Ovary (tissue), 9 donors: ENCODE data around the gene RAB34. TPM values are rescaled to one million over a fixed set of nuclear protein-coding genes. Genes with fewer than 3 reads are reported as not detected.
A peak's percentile ranks its signal among the peaks of the same experiment; 100 is the strongest.
"Not testable (repeated sequence)": the region's sequence is repeated elsewhere in the genome, so short reads cannot be mapped to it uniquely, and the experiment has no call there.

ENCODE experiments used
- DNase-seq, 5 donors: peaks; one replicate each; pipeline ENCODE4 v3.0.0-alpha.2; 2019 to 2020
- H3K27ac ChIP-seq, 2 donors: fragments of 200-600 bp; one replicate each; pipeline versions ENCODE4 v1.5.1 to v1.8.0; 2019 to 2022
- H3K27me3 ChIP-seq: fragments of 200-600 bp; one replicate; pipeline ENCODE4 v1.8.0; 2022
- H3K36me3 ChIP-seq: fragments of 200-600 bp; sonication (generic); one replicate; pipeline ENCODE4 v1.5.1; 2019
- H3K4me1 ChIP-seq: one replicate; pipeline ENCODE4 v1.8.1; 2013; ENCODE audit warnings: mild to moderate bottlenecking, moderate library complexity; ENCODE audit not compliant: insufficient read depth
- H3K4me3 ChIP-seq: fragments of 200-600 bp; sonication (generic); one replicate; pipeline ENCODE4 v1.5.1; 2017
- H3K9me3 ChIP-seq, 2 donors: fragments of 200-600 bp in 1 of 2; sonication (generic) in 1 of 2; one replicate each; pipeline versions ENCODE4 v1.5.1 to v1.8.1; 2013 to 2019; ENCODE audit warnings: mild to moderate bottlenecking in 1 of 2, moderate library complexity in 1 of 2
- EP300 ChIP-seq: sonication (generic); formaldehyde crosslinking; IDR thresholded peaks from one replicate; pipeline ENCODE4 v1.6.1; 2017; ENCODE audit warnings: antibody characterized with exemption
- POLR2A ChIP-seq: fragments of 450-650 bp; IDR thresholded peaks from one replicate; pipeline ENCODE4 v1.6.1; 2017; ENCODE audit warnings: antibody characterized with exemption, mild to moderate bottlenecking, moderate library complexity
- WGBS, 3 donors: extraction: QIAGEN DNeasy Blood & Tissue Kit in 1 of 3; methylation state at CpG; one replicate each; pipeline versions ENCODE4 v1.1.5 to v1.1.7; 2013 to 2017; 5-methylcytosine and 5-hydroxymethylcytosine counted together
- intact Hi-C, 4 donors: fragments of 100-400 bp; cut with DNase I; formaldehyde crosslinking; loops; one replicate each; pipeline versions ENCODE4 v1.11.0 to v1.15.1; 2022 to 2023
- polyA plus RNA-seq, 2 donors: library from polyadenylated mRNA; stranded (reverse); fragments of 200-250 nt in 1 of 2; fragments of 350-450 nt in 1 of 2; fragmentation: Illumina TruSeq in 1 of 2; extraction: RNeasy Lipid Tissue Mini Kit (QIAGEN cat#74804) in 1 of 2; gene quantifications; one replicate each; pipeline ENCODE4 v1.2.3, GENCODE V29; 2013 to 2014
- total RNA-seq, 7 donors: library from RNA; depleted of rRNA in 2 of 7; stranded (reverse); fragments of >200 nt in 2 of 7; fragmentation: NEBNext Ultra II Directional in 3 of 7; extraction: Animal tissue kit (Norgen Biotek cat#: 25700) in 3 of 7; gene quantifications; one replicate each; pipeline versions ENCODE4 v1.1.0 to v1.2.4, GENCODE V29; 2016 to 2023
- TF ChIP-seq, protein P1 (sequence below), 3 donors: fragments of 450-650 bp in 2 of 3; fragments of 200-600 bp in 1 of 3; IDR thresholded peaks; one replicate each; pipeline versions ENCODE4 v1.5.1 to v1.8.0; 2016 to 2022; ENCODE audit warnings: antibody characterized with exemption in 3 of 3, mild to moderate bottlenecking in 1 of 3
- donor health status: DM: no; HTN: no; CAD: no; lungs with moderate emphysema.
- donor health status: DM: no; HTN: no; CAD: no.
- donor health status: Bipolar disorder and iron deficiency.
- donor health status: DM: yes; HTN: yes; CAD: no.
- donor health status: DM: no; HTN: no; CAD: no.
- donor health status: DM: yes; HTN: yes; CAD: no.

The RAB34 gene
- total and polyA plus RNA-seq, 9 donors = 149 to 222 (median 196) TPM

DNA sequence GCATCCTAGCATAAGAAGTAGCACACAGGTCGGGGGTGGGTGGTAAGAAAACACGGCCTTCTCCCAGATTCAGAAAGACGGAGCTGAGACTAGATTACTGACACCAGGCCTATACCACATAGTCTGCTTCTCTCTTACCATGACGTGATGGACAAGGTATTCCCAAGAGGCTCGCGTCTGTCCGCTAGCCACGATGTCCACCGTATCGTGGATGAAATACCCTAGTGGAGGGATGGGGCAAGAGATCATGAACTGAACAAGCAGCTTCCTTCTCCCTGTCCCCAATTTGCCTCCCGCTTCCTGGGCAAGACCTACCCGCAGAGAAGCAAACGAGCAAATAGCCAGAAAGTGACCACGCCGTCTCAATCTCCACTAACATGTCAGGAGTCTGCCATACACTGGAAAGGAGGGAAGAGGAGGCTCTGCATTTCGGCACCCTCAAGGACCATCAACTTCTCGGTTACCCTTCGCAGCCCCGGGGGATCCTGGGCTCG is 7.5 kb upstream of the RAB34 start:
- H3K4me3 ChIP-seq = peak overlapping the region; percentile 86
- no peak for DNase-seq
- intact Hi-C loops = loop anchor here in 1 of 4 donors (10.0 kb wide), 1 partner anchor 170 kb away; the partner anchor contains the start of gene FLOT2
- WGBS, 3 donors = 12 to 18% (median 13%) methylated on average over 20 of the region's 20 CpGs
- peaks cover 11% of the 10 kb centered on the region for H3K4me1 ChIP-seq
- no peaks in the 10 kb centered on the region for H3K9me3 ChIP-seq
- H3K36me3 ChIP-seq = no peaks in the 10 kb centered on the region
- H3K27me3 ChIP-seq = no peaks in the 10 kb centered on the region
- TF ChIP-seq EP300 (no peak), POLR2A (no peak)
- TF ChIP-seq, protein P1, sequence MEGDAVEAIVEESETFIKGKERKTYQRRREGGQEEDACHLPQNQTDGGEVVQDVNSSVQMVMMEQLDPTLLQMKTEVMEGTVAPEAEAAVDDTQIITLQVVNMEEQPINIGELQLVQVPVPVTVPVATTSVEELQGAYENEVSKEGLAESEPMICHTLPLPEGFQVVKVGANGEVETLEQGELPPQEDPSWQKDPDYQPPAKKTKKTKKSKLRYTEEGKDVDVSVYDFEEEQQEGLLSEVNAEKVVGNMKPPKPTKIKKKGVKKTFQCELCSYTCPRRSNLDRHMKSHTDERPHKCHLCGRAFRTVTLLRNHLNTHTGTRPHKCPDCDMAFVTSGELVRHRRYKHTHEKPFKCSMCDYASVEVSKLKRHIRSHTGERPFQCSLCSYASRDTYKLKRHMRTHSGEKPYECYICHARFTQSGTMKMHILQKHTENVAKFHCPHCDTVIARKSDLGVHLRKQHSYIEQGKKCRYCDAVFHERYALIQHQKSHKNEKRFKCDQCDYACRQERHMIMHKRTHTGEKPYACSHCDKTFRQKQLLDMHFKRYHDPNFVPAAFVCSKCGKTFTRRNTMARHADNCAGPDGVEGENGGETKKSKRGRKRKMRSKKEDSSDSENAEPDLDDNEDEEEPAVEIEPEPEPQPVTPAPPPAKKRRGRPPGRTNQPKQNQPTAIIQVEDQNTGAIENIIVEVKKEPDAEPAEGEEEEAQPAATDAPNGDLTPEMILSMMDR (IDR thresholded peaks at IDR 0.05) = no peak
- H3K27ac ChIP-seq = no peak overlapping the region

DNA sequence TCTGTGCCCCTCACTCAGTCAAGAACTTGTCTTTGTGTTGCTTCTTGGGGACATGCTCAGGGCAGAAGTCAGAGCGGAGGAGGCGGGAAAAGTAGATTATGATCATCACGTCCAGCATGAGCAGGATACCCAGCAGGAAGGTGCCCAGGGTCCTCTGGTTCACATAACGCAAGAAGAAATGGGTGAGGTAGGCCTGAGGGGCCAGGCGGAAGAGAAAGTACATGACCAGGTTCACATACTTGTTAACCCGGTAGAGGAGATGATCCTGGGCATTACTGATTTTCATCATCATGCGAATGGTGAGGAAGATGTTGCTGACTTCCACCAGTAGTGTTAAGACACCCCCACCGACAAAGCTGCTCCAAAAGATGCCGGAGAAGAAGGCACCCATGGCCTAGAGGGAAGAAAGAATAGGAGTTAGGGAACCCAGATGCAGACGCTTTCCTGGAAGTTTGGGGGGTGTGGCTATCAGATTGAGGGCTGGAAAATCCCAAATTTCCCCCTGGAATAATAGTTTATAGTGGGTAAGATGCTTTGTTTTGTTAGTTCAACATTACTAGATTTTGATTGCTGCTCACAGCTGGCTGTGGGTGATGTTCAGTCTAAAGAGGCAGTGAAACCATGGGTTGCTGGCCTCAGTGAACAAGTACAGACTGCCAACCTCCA is 7.0 kb upstream of the RAB34 start:
- intact Hi-C loops = loop anchor here in 1 of 4 donors (10.0 kb wide), 1 partner anchor 170 kb away; the partner anchor contains the start of gene FLOT2
- Histone ChIP-seq H3K27ac (no peak overlapping the region), H3K4me3 (no peak overlapping the region)

DNA sequence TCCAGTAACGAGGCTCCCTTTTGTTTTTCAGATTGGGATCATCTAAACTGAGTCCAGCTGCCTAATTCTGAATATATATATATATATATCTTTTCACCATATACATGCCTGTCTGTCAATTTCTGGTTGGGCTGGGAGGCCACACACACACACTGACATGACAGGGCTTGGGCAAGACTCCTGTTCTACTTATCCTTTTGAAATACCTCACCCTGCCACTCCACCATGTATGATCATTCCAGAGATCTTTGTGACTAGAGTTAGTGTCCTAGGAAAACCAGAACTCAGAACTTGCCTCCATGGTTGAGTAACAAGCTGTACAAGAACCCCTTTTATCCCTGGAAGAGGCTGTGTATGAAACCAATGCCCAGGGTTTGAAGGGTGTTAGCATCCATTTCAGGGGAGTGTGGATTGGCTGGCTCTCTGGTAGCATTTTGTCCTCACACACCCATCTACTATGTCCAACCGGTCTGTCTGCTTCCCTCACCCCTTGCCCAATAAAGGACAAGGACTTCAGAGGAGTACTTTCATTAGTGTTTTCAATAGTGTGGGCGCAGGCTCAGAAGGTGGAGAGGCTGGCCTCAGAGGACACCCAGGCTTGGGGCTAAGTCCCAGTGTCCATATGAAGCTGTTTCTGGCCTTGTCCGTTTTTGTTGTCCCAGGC is 6.3 kb upstream of the RAB34 start:
- not testable (repeated sequence) for H3K9me3 ChIP-seq, DNase-seq, H3K27ac ChIP-seq, H3K4me3 ChIP-seq, H3K27me3 ChIP-seq, H3K36me3 ChIP-seq
- 60 to 78% (median 66%) methylated on average over 4 of the region's 4 CpGs for WGBS, 3 donors
- peaks cover 11% of the 10 kb centered on the region for H3K4me1 ChIP-seq
- intact Hi-C loops = loop anchor here in 1 of 4 donors (10.0 kb wide), 1 partner anchor 171 kb away; the partner anchor contains the start of gene FLOT2

More for the DNA sequence above, 7.0 kb upstream of the RAB34 start:
- peaks cover 11% of the 10 kb centered on the region for H3K4me1 ChIP-seq
- no peaks in the 10 kb centered on the region for H3K9me3 ChIP-seq
- no peaks in the 10 kb centered on the region for H3K27me3 ChIP-seq
- H3K36me3 ChIP-seq = no peaks in the 10 kb centered on the region
- TF ChIP-seq, protein P1 (IDR thresholded peaks at IDR 0.05) = no peak
- TF ChIP-seq POLR2A (no peak), EP300 (no peak)
- no peak for DNase-seq
- 68 to 78% (median 73%) methylated on average over 10 of the region's 10 CpGs for WGBS, 3 donors

DNA sequence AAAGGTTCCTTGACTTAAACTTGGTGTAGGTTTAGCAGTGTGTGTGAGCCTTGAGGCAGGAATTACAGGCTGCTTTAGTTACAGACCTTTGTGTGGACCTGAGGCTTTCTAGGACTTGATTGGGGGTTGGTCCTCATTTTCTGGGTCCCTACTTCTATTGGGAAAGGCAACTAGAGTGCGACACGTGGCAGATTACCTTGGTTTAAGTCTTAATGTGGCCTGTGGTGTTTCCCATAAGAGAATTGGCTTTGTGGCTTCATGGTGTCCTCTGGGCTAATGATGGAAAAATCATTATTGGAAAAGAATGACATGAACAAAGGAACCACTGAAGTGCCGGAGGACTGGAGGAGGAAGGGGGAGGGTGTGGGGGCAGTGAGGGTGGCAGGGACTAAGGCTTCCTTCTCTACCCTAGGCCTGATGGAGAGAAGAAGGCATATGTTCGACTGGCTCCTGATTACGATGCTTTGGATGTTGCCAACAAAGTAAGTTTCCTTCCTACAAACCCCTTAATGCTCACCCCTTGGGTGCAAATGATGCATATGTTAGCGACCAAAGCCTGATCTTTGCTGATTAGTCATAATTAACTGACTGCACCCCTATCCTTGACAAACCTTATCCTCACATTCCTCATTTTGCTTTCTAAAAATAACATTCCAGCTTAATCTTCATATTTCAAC is 5.6 kb upstream of the RAB34 start:
- Histone ChIP-seq H3K36me3 (no peaks in the 10 kb centered on the region), H3K27ac (no peak overlapping the region), H3K4me3 (no peak overlapping the region), H3K9me3 (no peaks in the 10 kb centered on the region), H3K27me3 (no peaks in the 10 kb centered on the region), H3K4me1 (peaks cover 13% of the 10 kb centered on the region)
- no peak for DNase-seq
- TF ChIP-seq, protein P1 (IDR thresholded peaks at IDR 0.05) = no peak
- TF ChIP-seq EP300 (no peak), POLR2A (no peak)
- WGBS, 3 donors = 63 to 70% (median 65%) methylated on average over 6 of the region's 6 CpGs
- intact Hi-C loops = loop anchor here in 1 of 4 donors (10.0 kb wide), 1 partner anchor 172 kb away; the partner anchor contains the start of gene FLOT2
